Hepatocyte (in vitro differentiated cells): ENCODE results near the gene PFKL.

ENCODE experiments used
- EZH2 ChIP-seq: fragments of 200-600 bp; sonication (generic); IDR thresholded peaks from 2 replicates; pipeline ENCODE4 v1.6.1; 2016; ENCODE audit warnings: antibody characterized with exemption, mild to moderate bottlenecking, borderline replicate concordance
- EZH2phosphoT487 ChIP-seq: fragments of 200-600 bp; sonication (generic); IDR thresholded peaks from one replicate; pipeline ENCODE4 v1.6.1; 2018; ENCODE audit warnings: antibody characterized with exemption, mild to moderate bottlenecking, low read depth, moderate library complexity; ENCODE audit not compliant: unreplicated experiment, severe bottlenecking
- TF ChIP-seq, protein P1 (sequence below): fragments of 200-600 bp; sonication (generic); IDR thresholded peaks from 2 replicates; pipeline ENCODE4 v1.5.1; 2016; ENCODE audit warnings: antibody characterized with exemption, mild to moderate bottlenecking; ENCODE audit not compliant: poor library complexity

DNA sequence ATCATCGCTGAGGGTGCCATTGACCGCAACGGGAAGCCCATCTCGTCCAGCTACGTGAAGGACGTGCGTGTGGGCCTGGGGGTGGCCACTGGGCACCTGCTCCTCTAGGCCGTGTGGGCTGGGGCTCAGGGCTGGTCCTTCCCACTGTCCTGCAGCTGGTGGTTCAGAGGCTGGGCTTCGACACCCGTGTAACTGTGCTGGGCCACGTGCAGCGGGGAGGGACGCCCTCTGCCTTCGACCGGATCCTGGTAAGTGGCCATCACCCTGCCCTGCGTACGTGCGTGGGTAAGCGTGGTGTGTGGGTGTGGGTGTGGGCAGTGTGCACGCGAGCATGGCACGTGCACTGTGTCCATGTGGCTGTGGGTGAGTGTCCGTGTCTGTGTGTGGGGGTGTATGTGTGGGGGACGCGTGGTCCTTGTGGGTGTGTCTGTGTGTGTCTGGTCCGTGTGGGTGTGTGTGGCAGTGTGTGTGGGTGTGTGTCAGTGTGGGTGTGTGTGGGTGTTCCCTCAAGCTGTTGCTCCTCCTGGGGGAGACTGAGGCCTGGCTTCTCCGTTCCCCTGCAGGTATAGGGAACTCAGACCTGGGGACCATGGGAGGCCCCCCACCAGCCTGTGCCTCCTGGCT is 16.5 kb downstream of the PFKL start:
- TF ChIP-seq EZH2 (no peak), EZH2phosphoT487 (no peak)
- TF ChIP-seq, protein P1, sequence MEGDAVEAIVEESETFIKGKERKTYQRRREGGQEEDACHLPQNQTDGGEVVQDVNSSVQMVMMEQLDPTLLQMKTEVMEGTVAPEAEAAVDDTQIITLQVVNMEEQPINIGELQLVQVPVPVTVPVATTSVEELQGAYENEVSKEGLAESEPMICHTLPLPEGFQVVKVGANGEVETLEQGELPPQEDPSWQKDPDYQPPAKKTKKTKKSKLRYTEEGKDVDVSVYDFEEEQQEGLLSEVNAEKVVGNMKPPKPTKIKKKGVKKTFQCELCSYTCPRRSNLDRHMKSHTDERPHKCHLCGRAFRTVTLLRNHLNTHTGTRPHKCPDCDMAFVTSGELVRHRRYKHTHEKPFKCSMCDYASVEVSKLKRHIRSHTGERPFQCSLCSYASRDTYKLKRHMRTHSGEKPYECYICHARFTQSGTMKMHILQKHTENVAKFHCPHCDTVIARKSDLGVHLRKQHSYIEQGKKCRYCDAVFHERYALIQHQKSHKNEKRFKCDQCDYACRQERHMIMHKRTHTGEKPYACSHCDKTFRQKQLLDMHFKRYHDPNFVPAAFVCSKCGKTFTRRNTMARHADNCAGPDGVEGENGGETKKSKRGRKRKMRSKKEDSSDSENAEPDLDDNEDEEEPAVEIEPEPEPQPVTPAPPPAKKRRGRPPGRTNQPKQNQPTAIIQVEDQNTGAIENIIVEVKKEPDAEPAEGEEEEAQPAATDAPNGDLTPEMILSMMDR, result no peak
